ENCODE measurements around the gene MEA1.
A peak's percentile ranks its signal among the peaks of the same experiment; 100 is the strongest.
"Not testable (repeated sequence)": the region's sequence is repeated elsewhere in the genome, so short reads cannot be mapped to it uniquely, and the experiment has no call there.

MEA1 gene

DNA sequence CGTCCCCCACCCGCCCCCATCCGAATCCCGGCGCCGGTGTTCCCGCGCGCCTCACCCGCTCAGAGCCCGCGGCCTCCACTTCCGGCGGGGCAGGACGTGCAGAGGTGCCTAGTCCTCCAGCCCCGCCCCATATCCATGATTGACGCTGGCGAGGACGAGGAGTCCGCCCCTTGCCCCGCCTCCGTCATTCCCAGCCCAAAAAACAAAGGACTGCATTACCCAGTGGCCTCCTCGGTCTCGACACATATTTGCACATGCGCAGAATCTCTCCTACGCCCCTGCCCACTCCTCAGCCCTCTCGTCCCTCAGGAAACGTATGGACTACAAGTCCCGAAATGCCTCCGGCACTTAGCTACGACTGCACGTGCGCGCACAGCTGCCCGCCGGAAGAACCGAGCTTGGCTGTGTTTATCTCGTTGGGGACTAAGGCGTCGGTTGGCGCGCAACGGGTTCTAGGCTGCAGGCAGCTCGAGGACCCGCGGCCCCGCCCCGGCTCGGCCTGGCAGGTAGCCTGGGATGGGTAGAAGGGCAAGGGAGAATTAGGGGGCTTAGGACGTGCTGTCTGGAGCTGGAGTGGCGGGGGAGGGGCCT, at the start of gene MEA1, which contains the start of gene KLHDC3:
Gene MEA1, minus strand, starts transcription at position 104 of the 591 bp plus-strand sequence. CDS start 133 bp downstream, outside the sequence.
Gene KLHDC3, plus strand, starts transcription at position 407 of the 591 bp plus-strand sequence. CDS start 2,944 bp downstream, outside the sequence.
- DNase-seq = peak; percentile 97

DNA sequence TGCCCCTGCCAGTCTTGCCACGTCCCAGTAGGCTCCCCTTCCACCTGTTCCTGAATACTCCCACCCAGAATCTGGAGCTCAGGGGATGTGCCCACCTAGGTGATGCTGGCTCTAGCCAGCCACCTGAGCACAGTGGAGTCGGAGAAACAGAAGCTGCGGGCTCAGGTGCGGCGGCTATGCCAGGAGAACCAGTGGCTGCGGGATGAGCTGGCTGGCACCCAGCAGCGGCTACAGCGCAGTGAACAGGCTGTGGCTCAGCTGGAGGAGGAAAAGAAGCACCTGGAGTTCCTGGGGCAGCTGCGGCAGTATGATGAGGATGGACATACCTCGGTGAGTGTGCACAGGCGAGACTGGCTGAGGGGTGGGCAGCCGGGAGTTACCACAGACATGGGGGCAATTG, 49.1 kb upstream of the MEA1 start:
- no peak for DNase-seq

- DNase-seq = no peak
These were observed 48.1 kb upstream of the MEA1 start for GRCh38 chr6:43061861-43062260.

- no peak for DNase-seq
These were observed 47.2 kb upstream of the MEA1 start for GRCh38 chr6:43060755-43061633.

DNA sequence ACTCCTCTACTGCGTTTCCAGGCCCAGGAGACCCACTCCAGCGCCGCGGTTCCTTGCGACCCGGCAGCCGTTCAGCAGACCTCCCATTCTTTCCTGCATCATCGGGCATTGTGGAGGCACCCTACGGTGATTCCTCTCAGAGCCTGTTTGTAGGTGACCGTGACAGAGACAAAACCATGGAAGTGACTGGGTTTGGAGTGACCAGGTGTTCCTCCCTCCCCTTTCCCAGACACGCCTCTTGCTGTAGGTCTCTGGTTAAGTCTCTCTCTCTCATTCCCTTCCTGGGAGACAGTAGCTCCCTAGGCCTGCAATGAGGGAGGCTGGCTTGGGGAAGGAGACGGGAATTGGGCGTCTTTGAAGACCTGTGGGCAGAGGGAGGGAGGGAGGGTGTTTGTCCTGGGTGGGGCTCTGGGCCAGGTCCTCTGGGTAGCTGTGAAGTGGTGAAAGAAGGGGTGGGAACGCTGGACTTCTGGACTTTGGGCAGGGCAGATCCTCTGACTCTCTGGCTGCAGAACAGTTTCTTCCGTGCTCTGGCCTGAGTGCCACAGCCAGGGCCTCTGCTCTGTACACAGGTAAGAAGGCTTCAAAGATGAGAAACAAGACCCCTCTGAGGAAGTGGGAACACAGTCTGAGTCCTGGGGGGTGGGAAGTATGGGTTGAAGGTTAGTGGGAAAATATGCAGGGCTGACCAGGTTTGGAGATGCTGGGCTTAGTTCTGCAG, 46.4 kb upstream of the MEA1 start:
- no peak for DNase-seq

GRCh38 chr6:43059168-43060033, 45.7 kb upstream of the MEA1 start, which contains the start of the genes KLC4 and MRPL2:
KLC4 (plus strand) TSS chr6:43059631; CDS start chr6:43061336, 1,705 bp downstream.
MRPL2 (minus strand) TSS chr6:43059434; CDS start chr6:43059381, 53 bp downstream.
- peak; percentile 96 for DNase-seq

- DNase-seq = no peak
These were observed 44.8 kb upstream of the MEA1 start for GRCh38 chr6:43058531-43058930.

- DNase-seq = no peak
These were observed 42.2 kb upstream of the MEA1 start for GRCh38 chr6:43055966-43056365.

GRCh38 chr6:43054206-43054943, 40.6 kb upstream of the MEA1 start:
- DNase-seq = no peak

DNA sequence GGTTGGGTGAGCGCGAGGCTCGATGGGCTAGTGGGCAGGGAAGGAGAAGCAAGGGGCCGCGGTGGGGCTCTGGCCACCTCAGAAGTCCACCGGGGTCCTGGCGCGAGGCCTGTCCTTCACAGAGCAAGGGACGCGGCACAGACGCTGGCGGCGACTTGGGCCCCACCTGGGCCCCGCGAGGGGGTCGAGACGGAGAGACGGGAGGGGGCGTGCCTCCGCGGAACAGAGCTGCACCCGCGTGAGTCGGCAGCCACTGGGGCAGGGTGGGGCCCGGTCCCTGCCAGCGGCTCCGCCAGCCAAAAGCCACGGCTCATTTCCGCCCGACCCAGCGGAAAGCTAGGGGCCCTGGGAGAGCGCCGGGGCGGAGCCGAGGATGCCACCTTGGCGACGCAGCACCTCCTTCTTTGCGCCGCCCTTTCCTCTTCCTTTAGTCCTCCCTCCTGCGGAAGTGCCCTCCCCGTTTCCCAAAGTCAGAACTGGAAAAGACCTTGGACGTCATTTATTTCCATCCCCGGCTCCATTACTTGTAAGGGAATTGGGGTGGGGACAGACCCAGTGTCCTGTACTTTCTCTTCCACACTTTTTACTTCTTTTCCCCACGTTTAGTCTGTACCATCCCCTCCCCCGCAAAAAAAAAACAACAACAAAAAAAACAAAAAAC, 39.9 kb upstream of the MEA1 start, which contains the start of gene CUL7:
Gene CUL7, minus strand, starts transcription at position 307 of the 661 bp plus-strand sequence. CDS start 1,063 bp downstream, outside the sequence.
- peak; percentile 89 for DNase-seq

DNA sequence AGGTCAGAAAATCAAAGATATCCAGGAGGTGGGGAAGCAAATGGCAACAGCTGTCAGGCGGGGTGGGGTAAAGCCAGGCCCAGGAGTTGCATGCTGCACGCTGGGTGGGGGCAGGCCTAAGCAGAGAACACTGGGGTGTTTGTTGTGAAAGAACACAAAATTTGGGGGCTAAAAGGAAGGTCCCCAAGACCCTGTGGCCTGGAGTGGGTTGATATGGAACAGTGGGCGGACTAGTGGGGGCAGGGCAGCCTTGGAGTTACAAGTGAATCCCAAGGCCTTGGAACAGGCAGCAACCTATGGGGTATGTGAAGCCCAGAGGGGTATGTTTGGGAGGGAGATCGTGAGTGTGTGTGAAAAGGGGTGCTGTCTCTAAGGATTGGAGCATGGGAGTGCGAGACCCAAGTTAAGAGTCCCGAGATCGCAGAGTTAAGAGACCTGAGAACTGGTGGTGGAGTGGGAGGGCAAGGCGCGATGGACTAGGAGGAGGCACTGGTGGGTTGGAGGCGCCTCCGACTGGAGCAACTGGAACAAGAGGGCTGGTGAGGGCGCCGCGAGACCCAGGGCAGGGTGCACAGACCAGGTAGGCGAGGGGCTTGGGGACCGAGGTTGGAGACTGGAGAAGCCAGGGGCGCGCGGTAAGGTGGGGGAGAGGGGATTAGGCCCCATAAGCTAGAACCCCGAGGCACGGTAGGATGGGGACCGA, 39.2 kb upstream of the MEA1 start:
- DNase-seq = no peak

GRCh38 chr6:43052225-43052841, 38.6 kb upstream of the MEA1 start:
- DNase-seq = no peak

- DNase-seq = no peak
These were observed 37.2 kb upstream of the MEA1 start for GRCh38 chr6:43050981-43051380.

- DNase-seq = no peak
These were observed 34.3 kb upstream of the MEA1 start for GRCh38 chr6:43047998-43048397.

- no peak for DNase-seq
These were observed 31.7 kb upstream of the MEA1 start for GRCh38 chr6:43045371-43045930.

DNA sequence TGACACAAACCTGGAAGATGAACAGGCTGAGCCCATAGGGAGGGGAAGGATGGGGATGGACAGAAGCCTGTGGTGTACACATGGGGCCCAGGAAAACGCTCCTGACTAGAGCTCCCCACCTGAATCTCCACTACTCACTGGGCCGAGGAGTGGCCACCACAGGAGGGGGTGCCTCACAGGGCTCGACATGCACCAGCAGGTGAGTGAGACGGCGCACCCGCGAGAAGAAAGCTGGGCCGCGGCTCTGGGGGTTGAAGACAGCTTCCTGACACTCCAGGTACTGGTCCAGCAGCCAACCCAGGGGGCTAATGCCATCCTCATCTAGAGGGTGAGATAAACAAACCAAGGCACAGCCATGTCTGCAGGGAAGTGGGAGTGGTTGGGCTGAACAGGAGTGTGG, 29.6 kb upstream of the MEA1 start:
- DNase-seq = no peak

GRCh38 chr6:43041475-43041874, 27.7 kb upstream of the MEA1 start:
- DNase-seq = not testable (repeated sequence)

DNA sequence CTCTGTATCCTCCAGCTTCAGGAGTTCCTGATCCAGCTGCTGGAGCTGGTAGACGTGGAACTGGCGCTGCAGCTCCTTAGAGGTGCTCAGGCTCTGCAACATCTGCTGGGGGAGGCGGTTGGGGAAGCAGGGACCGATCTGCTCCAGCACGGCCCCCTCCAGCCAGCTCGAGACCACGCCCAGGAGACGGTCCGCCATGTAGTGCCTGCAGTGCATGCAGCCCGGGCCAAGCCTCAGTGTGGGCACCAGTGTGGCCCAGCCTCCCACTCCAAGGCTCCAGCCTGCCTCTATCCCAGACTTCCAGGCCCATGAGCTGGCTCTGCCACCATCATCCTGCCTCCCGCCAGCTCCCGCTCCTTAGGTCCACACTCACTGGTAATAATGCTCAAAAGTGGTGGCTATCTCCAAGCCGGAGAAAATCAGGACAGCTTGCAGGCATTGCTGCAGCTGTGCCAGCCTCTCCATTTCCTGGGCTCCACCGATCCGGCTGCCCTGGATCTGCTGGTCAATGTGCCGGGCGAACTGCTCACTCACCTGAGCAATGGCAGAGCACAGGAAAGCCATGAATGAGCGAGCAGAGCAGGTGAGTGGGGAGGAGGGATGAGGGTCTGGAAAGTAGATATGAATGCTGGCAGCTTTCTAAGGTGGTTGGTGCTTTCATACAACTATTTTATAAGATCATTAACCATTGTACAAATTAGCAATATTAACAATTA, 27.0 kb upstream of the MEA1 start:
- no peak for DNase-seq

DNA sequence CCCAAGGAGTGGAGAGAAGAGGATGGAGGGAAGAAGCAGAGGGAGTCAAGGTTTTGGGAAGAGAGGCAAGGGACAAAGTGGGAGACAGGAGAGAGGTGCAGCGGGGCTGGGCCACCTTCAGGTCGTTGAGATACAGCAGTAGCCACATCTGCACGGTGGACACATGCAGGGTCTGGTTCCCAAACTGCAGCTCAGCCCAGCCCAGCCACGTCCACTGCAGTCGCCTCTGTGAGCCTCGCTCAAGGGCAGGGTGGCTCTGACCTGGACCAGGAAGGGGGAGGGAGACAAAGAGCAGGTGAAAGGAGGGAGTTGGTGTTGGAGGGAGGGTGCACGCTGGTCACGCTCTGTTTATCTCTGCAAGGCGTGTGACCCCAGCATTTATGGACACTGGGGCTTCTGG, 25.0 kb upstream of the MEA1 start:
- no peak for DNase-seq
